ENCODE measurements around the gene GDPD4.

GDPD4 gene

GRCh38 chr11:77171254-77171653, 130.2 kb downstream of the GDPD4 start:
- Mint-ChIP-seq H3K27me3 (ENCODE audit: low read depth, poor library complexity) (no peaks in the 10 kb centered on the region), H3K27ac (no peak overlapping the region), H3K4me1 (peaks cover 81% of the 10 kb centered on the region), H3K9me3 (no peaks in the 10 kb centered on the region), H3K36me3 (ENCODE audit: low read depth) (no peaks in the 10 kb centered on the region), H3K4me3 (peak overlapping the region; percentile 54)
- DNase-seq = no peak
- no peak for TF ChIP-seq CTCF (IDR thresholded peaks at IDR 0.05)

GRCh38 chr11:77170107-77170506, 131.4 kb downstream of the GDPD4 start:
- no peak for DNase-seq
- no peak overlapping the region for H3K4me3 Mint-ChIP-seq
- no peaks in the 10 kb centered on the region for H3K9me3 Mint-ChIP-seq

GRCh38 chr11:77167791-77168190, 133.7 kb downstream of the GDPD4 start:
- no peaks in the 10 kb centered on the region for H3K27me3 Mint-ChIP-seq (ENCODE audit: low read depth, poor library complexity)
- no peak overlapping the region for H3K4me3 Mint-ChIP-seq
- H3K4me1 Mint-ChIP-seq = peaks cover 54% of the 10 kb centered on the region
- H3K36me3 Mint-ChIP-seq (ENCODE audit: low read depth) = no peaks in the 10 kb centered on the region
- H3K27ac Mint-ChIP-seq = peak overlapping the region; percentile 74
- TF ChIP-seq CTCF (IDR thresholded peaks at IDR 0.05) = no peak
- H3K9me3 Mint-ChIP-seq = no peaks in the 10 kb centered on the region
- DNase-seq = no peak

More at GRCh38 chr11:77170107-77170506, 131.4 kb downstream of the GDPD4 start:
- TF ChIP-seq CTCF (IDR thresholded peaks at IDR 0.05) = no peak
- Mint-ChIP-seq H3K36me3 (ENCODE audit: low read depth) (no peaks in the 10 kb centered on the region), H3K27ac (no peak overlapping the region), H3K4me1 (peaks cover 77% of the 10 kb centered on the region), H3K27me3 (ENCODE audit: low read depth, poor library complexity) (no peaks in the 10 kb centered on the region)

GRCh38 chr11:77167111-77167626, 134.3 kb downstream of the GDPD4 start:
- DNase-seq = no peak
- peaks cover 48% of the 10 kb centered on the region for H3K4me1 Mint-ChIP-seq
- H3K27ac Mint-ChIP-seq = no peak overlapping the region
- H3K4me3 Mint-ChIP-seq = no peak overlapping the region
- no peaks in the 10 kb centered on the region for H3K27me3 Mint-ChIP-seq (ENCODE audit: low read depth, poor library complexity)
- H3K36me3 Mint-ChIP-seq (ENCODE audit: low read depth) = no peaks in the 10 kb centered on the region
- TF ChIP-seq CTCF (IDR thresholded peaks at IDR 0.05) = no peak
- no peaks in the 10 kb centered on the region for H3K9me3 Mint-ChIP-seq

All from nephron progenitor cell (in vitro differentiated cells).